Embryonic facial prominence (tissue), 1 donor: Measurements from ENCODE around the gene SLC16A8.
"Not testable (repeated sequence)": the region's sequence is repeated elsewhere in the genome, so short reads cannot be mapped to it uniquely, and the experiment has no call there.

ENCODE experiments used
- DNase-seq: peaks from one replicate; pipeline ENCODE4 v3.0.0-alpha.2; 2016; ENCODE audit errors: extremely low spot score

Gene SLC16A8

GRCh38 chr22:38043151-38044039 is 40.6 kb downstream of the SLC16A8 start:
- no peak for DNase-seq

GRCh38 chr22:38042488-38042790 is 41.5 kb downstream of the SLC16A8 start:
- DNase-seq: no peak

GRCh38 chr22:38041760-38042487 is 42.1 kb downstream of the SLC16A8 start:
- no peak for DNase-seq

- DNase-seq: no peak
Observed at GRCh38 chr22:38040953-38041759, 42.8 kb downstream of the SLC16A8 start.

GRCh38 chr22:38038890-38039812 is 44.8 kb downstream of the SLC16A8 start:
- no peak for DNase-seq

GRCh38 chr22:38038426-38038825 is 45.6 kb downstream of the SLC16A8 start:
- DNase-seq: no peak

GRCh38 chr22:38037367-38038150 is 46.4 kb downstream of the SLC16A8 start:
- not testable (repeated sequence) for DNase-seq

- DNase-seq: no peak
Observed at GRCh38 chr22:38036392-38037062, 47.5 kb downstream of the SLC16A8 start.

- DNase-seq: no peak
Observed at GRCh38 chr22:38035530-38035885, 48.5 kb downstream of the SLC16A8 start.

- no peak for DNase-seq
Observed at GRCh38 chr22:38034884-38035529, 49.0 kb downstream of the SLC16A8 start.

GRCh38 chr22:38034278-38034882 is 49.6 kb downstream of the SLC16A8 start:
- DNase-seq: no peak

GRCh38 chr22:38033522-38034277 is 50.3 kb downstream of the SLC16A8 start:
- no peak for DNase-seq

GRCh38 chr22:38032681-38033521 is 51.1 kb downstream of the SLC16A8 start:
- no peak for DNase-seq

GRCh38 chr22:38031491-38031890 is 52.5 kb downstream of the SLC16A8 start:
- no peak for DNase-seq

GRCh38 chr22:38030311-38031133 is 53.5 kb downstream of the SLC16A8 start:
- no peak for DNase-seq

- no peak for DNase-seq
Observed at GRCh38 chr22:38029901-38030300, 54.1 kb downstream of the SLC16A8 start.
